Calu3 (cell line): ENCODE results near the gene TP53INP2. TPM values are rescaled to one million over a fixed set of nuclear protein-coding genes. Genes with fewer than 3 reads are reported as not detected.
A peak's percentile ranks its signal among the peaks of the same experiment; 100 is the strongest.

ENCODE experiments used
- BruUV-seq: library from RNA; stranded (reverse); fragments of 400-500 nt; replicated peaks from 2 replicates; lab custom pipeline; 2021; lab: Mats Ljungman, UMichigan
- CTCF ChIA-PET: fragments of 300-600 bp; sonication (Branson Sonifier 250); formaldehyde crosslinking; loops from one replicate; lab custom pipeline; 2022; ENCODE audit warnings: antibody characterized with exemption; lab: Charles Lee
- DNase-seq: peaks from one replicate; pipeline ENCODE4 v3.0.0; 2022
- H3K27ac Mint-ChIP-seq: one replicate; pipeline ENCODE4 v1.8.0; 2022; ENCODE audit warnings: mixed read lengths; ENCODE audit not compliant: unreplicated experiment
- H3K27me3 Mint-ChIP-seq: one replicate; pipeline ENCODE4 v1.8.0; 2022; ENCODE audit warnings: mixed read lengths; ENCODE audit not compliant: unreplicated experiment
- H3K36me3 Mint-ChIP-seq: one replicate; pipeline ENCODE4 v1.8.0; 2022; ENCODE audit warnings: mild to moderate bottlenecking, moderate library complexity, mixed read lengths; ENCODE audit not compliant: insufficient read depth, unreplicated experiment
- H3K4me1 Mint-ChIP-seq: one replicate; pipeline ENCODE4 v1.8.0; 2022; ENCODE audit warnings: mild to moderate bottlenecking, low read depth, mixed read lengths; ENCODE audit not compliant: unreplicated experiment
- H3K4me3 Mint-ChIP-seq: one replicate; pipeline ENCODE4 v1.8.0; 2022; ENCODE audit warnings: mild to moderate bottlenecking, low read depth, moderate library complexity, mixed read lengths; ENCODE audit not compliant: unreplicated experiment
- H3K9me3 Mint-ChIP-seq: one replicate; pipeline ENCODE4 v1.8.0; 2022; ENCODE audit warnings: low read depth, mixed read lengths; ENCODE audit not compliant: unreplicated experiment
- CTCF ChIP-seq: fragments of 200-600 bp; IDR thresholded peaks from one replicate; pipeline ENCODE4 v1.8.0; 2022; ENCODE audit warnings: antibody characterized with exemption; ENCODE audit not compliant: unreplicated experiment
- intact Hi-C: fragments of 100-400 bp; cut with micrococcal nuclease; formaldehyde crosslinking; loops from one replicate; pipeline ENCODE4 v1.10.0; 2022; ENCODE audit not compliant: unreplicated experiment
- total RNA-seq: library from RNA; stranded (reverse); gene quantifications from 2 replicates; pipeline ENCODE4 v1.2.3, GENCODE V29; 2022

The TP53INP2 gene
- total RNA-seq, 1 experiment from 2014 or later = 5.0 TPM

DNA sequence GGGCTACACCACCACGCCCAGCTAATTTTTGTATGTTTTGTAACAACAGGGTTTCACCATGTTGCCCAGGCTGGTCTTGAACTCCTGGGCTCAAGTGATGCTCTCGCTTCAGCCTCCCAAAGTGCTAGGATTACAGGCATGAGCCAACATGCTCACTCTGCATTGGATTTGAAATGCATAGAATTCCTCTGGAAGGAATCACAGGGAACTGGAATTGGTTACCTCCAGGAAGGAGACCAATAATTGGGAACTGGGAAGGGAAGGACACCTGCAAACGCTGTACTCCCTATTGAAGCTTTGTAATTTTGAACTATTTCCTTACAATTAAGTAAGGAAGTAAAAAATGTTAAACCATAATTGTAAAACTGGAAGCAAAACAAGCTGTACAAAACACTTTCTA lies 12.3 kb upstream of the TP53INP2 start:
- no peaks in the 10 kb centered on the region for H3K36me3 Mint-ChIP-seq
- peaks cover 10% of the 10 kb centered on the region for H3K4me1 Mint-ChIP-seq
- no peak for TF ChIP-seq CTCF
- intact Hi-C loops = no loop called here
- H3K27ac Mint-ChIP-seq = no peak overlapping the region
- H3K9me3 Mint-ChIP-seq = no peaks in the 10 kb centered on the region
- no TSS peak for BruUV-seq
- no peak for DNase-seq
- peaks cover 7% of the 10 kb centered on the region for H3K27me3 Mint-ChIP-seq
- CTCF ChIA-PET = no interaction called here
- no peak overlapping the region for H3K4me3 Mint-ChIP-seq

DNA sequence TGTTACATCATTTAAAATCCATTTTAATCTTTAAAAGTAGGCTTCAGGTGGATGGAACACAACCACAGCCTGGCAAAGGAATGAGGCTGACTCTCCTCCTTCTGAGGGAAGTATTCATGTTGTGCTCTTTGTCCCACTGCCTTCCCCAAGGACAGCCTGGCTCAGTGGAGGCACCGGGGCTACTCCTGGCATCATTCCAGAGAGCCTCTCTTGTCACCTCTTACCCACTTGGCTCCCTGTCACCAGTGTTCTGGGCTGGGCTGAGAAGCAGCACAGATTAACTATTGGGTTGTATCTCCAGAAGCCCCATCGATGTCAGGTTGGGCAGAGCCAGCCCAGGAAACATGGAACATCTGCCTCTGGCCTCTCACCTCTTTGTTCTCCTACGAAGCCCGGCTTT lies 10.7 kb upstream of the TP53INP2 start:
- no TSS peak for BruUV-seq
- no peaks in the 10 kb centered on the region for H3K9me3 Mint-ChIP-seq
- intact Hi-C loops = no loop called here
- H3K4me1 Mint-ChIP-seq = peaks cover 10% of the 10 kb centered on the region
- no peak overlapping the region for H3K4me3 Mint-ChIP-seq
- H3K36me3 Mint-ChIP-seq = no peaks in the 10 kb centered on the region
- no peak for DNase-seq
- no peak for TF ChIP-seq CTCF
- peaks cover 23% of the 10 kb centered on the region for H3K27me3 Mint-ChIP-seq
- CTCF ChIA-PET = interaction anchor here (0.6 kb wide), 1 partner anchor 18 kb away, joined by 4 read pairs; no protein-coding TSS in a partner anchor
- no peak overlapping the region for H3K27ac Mint-ChIP-seq

GRCh38 chr20:34701405-34702085 lies 2.6 kb upstream of the TP53INP2 start:
- intact Hi-C loops = no loop called here
- H3K27me3 Mint-ChIP-seq = peaks cover 49% of the 10 kb centered on the region
- H3K36me3 Mint-ChIP-seq = peaks cover 31% of the 10 kb centered on the region
- no peak for DNase-seq
- TF ChIP-seq CTCF = no peak
- BruUV-seq = no TSS peak
- H3K27ac Mint-ChIP-seq = no peak overlapping the region
- H3K4me1 Mint-ChIP-seq = peaks cover 26% of the 10 kb centered on the region
- no peaks in the 10 kb centered on the region for H3K9me3 Mint-ChIP-seq
- CTCF ChIA-PET = interaction anchor here (0.6 to 0.7 kb wide), 2 partner anchors 174 to 654 kb away, joined by 3 to 5 read pairs; no protein-coding TSS in a partner anchor
- no peak overlapping the region for H3K4me3 Mint-ChIP-seq

DNA sequence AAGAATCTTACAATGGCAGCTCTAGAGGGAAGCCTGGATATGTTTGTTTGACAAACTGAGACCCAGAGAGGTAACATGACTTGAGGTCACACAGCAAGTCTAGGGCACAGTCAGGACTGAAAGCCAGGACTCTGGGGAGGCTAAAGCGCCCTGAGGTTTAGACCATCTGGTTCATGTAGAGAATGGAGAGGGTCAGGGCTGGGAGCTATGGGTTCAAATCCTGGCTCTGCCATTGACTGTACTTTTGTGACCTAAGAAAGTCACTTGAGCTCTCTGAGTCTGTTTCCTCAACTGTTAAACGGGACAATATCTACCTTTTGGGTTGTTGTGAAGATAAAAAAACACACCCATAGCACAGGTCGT lies 1.1 kb upstream of the TP53INP2 start:
- H3K27me3 Mint-ChIP-seq = peaks cover 34% of the 10 kb centered on the region
- intact Hi-C loops = no loop called here
- peak overlapping the region; percentile 90 for H3K4me3 Mint-ChIP-seq
- no peak for DNase-seq
- no TSS peak for BruUV-seq
- no peak overlapping the region for H3K27ac Mint-ChIP-seq
- TF ChIP-seq CTCF = no peak
- CTCF ChIA-PET = interaction anchor here (0.9 to 2.7 kb wide), 5 partner anchors 10 to 124 kb away, joined by 3 to 17 read pairs (median 4); no protein-coding TSS in a partner anchor
- peaks cover 26% of the 10 kb centered on the region for H3K4me1 Mint-ChIP-seq
- H3K36me3 Mint-ChIP-seq = peaks cover 31% of the 10 kb centered on the region
- H3K9me3 Mint-ChIP-seq = no peaks in the 10 kb centered on the region
